ENCODE results near the gene SCLY.

Gene SCLY

DNA sequence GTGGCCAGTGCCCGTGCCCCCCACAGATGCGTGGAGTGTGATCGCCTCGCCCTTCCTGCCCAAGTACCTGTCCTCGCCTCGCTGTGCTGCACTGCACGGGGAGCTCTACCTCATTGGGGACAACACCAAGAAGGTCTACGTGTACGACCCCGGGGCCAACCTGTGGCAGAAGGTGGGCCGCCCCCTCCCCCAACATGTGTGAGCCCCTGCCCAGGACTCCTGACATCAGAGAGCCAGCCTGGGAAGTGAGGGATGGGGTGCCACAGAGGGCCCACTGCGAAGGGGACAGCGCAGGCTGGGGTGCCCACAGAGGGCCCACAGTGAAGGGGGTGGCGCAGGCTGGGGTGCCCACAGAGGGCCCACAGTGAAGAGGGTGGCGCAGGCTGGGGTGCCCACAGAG, 88.2 kb downstream of the SCLY start:
- Histone ChIP-seq H3K9me3 (ENCODE audit: control insufficient read depth in 1 of 2, low read length in 2 of 2) (no peaks in the 10 kb centered on the region), H3K4me1 (ENCODE audit: control insufficient read depth in 1 of 2, insufficient read depth in 2 of 2, low read length in 2 of 2) (peaks cover 0 to under 1% of the 10 kb centered on the region in 2 donors), H3K4me3 (ENCODE audit: low read depth in 1 of 2, low read length in 2 of 2) (no peak overlapping the region), H3K36me3 (ENCODE audit: control insufficient read depth in 1 of 2, insufficient read depth in 2 of 2, low read length in 2 of 2) (no peaks in the 10 kb centered on the region), H3K9ac (ENCODE audit: low read depth in 1 of 2, low read length in 2 of 2) (no peak overlapping the region), H3K27me3 (ENCODE audit: control insufficient read depth in 1 of 2, insufficient read depth in 2 of 2, low read length in 2 of 2) (no peaks in the 10 kb centered on the region), H3K27ac (ENCODE audit: low read depth, low read length) (no peak overlapping the region)
